Cardiac fibroblast (primary cell): Measurements from ENCODE around the gene CHD5.

ENCODE experiments used
- DNase-seq, 2 donors: peaks; one replicate each; pipeline versions ENCODE4 v3.0.0 to v3.0.0-alpha.2; 2010; ENCODE audit warnings: low read depth in 2 of 2
- H3K4me3 ChIP-seq, 2 donors: replicated peaks in 1 of 2; 1 replicate in 1 of 2; 2 replicates in 1 of 2; pipeline ENCODE4 v1.5.1; 2011; ENCODE audit warnings: low read depth in 2 of 2, low read length in 2 of 2, mild to moderate bottlenecking in 2 of 2, moderate library complexity in 1 of 2
- CTCF ChIP-seq: IDR thresholded peaks from one replicate; pipeline ENCODE4 v1.5.1; 2011; ENCODE audit warnings: low read depth, mild to moderate bottlenecking, low read length, inconsistent platforms

The CHD5 gene

DNA sequence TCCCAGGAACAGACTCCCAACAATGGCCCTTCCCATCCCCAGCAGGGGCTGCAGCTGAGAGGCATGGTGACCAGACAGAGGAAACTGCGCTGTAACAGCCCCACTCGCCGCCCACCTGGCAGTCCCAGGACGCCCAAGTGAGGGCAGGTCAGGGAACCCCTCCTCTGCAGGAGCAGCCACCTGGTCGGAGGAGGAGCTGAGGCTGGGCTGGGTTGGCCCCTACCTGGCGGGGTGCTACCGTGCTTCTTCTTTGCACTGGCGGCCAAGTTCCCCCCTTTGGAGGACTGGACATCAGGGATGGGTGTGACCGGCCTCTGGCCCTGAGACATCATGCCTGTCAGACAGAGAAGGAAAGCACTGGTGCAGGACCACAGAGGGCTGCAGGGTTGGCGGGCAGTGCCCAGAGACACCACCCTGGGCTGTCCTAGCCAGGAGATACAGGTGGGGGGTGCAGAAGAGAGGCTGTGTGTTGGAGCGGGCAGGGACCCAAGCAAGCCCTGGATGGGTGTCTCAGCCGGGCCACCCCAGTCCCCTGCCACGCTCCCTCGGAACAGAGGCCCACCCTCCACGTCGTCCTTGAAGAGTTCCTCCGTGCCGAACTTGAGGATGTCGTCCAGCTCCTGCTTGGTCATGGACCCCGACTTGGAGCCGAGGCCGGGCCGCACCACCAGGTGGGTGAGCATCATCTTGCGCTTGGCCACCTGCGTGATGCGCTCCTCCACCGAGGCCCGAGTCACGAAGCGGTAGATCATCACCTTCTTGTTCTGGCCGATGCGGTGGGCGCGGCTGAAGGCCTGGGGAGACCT lies 51.6 kb downstream of the CHD5 start:
- H3K4me3 ChIP-seq = no peak overlapping the region
- no peak for DNase-seq
- no peak for TF ChIP-seq CTCF

DNA sequence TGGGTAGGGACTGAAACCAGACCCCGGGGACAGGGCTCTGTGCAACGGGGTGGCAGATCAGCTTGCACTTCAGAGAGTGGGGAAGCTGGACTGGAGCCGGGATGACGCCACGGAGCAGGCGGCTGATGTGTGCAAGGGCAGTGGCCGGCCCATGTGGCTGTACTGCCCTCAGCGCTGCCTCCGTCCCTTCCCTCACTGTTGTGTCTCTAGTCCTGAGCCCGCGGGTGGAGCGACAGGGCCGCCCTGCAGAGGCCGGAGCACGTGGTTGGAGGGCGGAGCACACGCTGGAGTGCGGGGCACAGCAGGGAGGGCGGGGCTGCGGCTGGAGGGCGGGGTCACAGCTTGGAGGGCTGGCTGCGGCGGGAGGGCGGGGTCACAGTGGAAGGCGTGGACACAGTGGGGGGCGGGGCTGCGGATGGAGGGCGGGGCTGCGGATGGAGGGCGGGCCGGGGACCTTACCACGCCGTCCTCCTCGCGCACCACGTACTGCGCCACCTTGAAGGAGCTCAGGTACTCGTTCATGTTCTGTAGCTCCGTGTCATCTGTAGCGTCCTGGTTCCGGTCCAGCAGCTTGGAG lies 52.4 kb downstream of the CHD5 start:
- no peak for TF ChIP-seq CTCF
- no peak overlapping the region for H3K4me3 ChIP-seq
- DNase-seq = peak; percentile 52 to 59

DNA sequence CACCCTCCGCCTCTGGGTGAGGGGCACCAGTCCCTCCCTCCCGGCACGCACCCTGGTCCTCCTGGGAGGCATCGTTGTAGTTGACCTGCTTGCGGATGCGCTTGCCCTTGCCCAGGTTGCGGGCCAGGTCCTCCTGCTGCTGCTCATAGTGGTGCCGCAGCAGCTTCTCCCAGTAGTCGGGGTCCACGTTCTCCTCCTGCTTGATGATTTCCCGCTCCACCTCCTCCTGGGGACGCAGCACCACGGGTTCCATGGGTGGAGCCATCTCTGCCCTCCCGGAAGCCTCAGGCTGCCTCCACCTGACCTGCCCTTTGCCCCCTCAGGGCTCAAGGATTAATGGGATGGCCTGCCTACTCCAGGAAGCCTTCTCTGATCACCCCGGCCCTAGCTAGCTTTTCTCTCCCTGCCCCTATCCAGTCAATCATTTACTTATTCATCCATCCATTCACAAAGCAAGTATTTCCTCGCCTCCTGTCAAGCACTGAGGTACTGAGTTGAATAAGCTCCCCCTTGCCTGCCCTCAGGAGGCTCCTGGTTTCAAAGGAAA lies 53.5 kb downstream of the CHD5 start:
- no peak for DNase-seq
- H3K4me3 ChIP-seq = no peak overlapping the region
- TF ChIP-seq CTCF = no peak

GRCh38 chr1:6126028-6126427 lies 54.1 kb downstream of the CHD5 start:
- no peak for TF ChIP-seq CTCF
- no peak overlapping the region for H3K4me3 ChIP-seq
- no peak for DNase-seq

GRCh38 chr1:6125366-6125765 lies 54.8 kb downstream of the CHD5 start:
- no peak overlapping the region for H3K4me3 ChIP-seq
- no peak for TF ChIP-seq CTCF
- no peak for DNase-seq

DNA sequence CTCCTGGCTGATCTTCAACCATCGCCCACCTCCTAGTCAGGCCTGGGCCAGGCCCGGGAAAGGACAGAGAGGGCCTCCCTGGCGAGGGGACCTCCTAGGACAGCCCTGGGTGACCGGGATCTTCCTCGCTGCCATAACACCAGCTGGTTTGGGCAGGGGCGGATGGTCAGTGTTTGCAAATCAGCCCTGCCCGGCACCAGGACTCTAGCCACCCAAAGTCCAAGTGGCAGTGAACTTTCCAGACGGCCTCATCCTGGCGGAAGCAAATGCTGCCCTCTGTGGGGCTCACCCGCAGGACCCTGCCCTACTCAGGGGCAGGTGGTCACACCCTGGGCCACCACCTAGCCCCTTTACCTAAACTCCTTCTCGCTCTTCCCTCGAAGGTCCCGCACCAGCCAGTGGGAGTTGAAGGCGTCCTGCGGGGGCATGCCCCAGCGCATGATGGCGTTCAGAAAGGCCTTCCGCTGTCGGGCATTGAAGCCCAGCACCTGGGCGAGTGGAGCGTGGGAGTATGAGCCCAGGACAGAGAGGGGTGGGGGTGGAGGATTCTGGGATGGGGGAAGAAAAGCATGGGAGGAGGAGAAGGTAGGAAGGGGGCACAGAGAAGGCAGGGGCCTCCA lies 55.3 kb downstream of the CHD5 start:
- no peak for TF ChIP-seq CTCF
- H3K4me3 ChIP-seq = no peak overlapping the region
- DNase-seq = no peak
